Spleen (tissue), 7 donors: Measurements from ENCODE around the gene NDUFS8.

ENCODE experiments used
- CTCF ChIP-seq, 11 experiments: fragments of 200-600 bp in 7 of 11; fragments of 450-650 bp in 4 of 11; sonication (generic) in 4 of 11; IDR thresholded peaks in 8 of 11; conservative IDR thresholded peaks in 3 of 11; 1 replicate in 7 of 11; 2 replicates in 4 of 11; pipeline versions ENCODE4 v1.4.0 to v1.8.0; 2016 to 2021; ENCODE audit warnings: antibody characterized with exemption in 11 of 11, inconsistent platforms in 4 of 11, mild to moderate bottlenecking in 1 of 11
- POLR2A ChIP-seq, 3 donors: fragments of 450-650 bp; IDR thresholded peaks; one replicate each; pipeline ENCODE4 v1.5.1; 2017; ENCODE audit warnings: antibody characterized with exemption in 3 of 3, mild to moderate bottlenecking in 1 of 3
- POLR2AphosphoS5 ChIP-seq, 3 donors: sonication (generic); formaldehyde crosslinking; IDR thresholded peaks; one replicate each; pipeline ENCODE4 v1.5.1; 2017; ENCODE audit warnings: antibody characterized with exemption in 3 of 3
- donor health status: DM: no; HTN: no; CAD: no; lungs with moderate emphysema.
- donor health status: DM: no; HTN: no; CAD: no.
- donor health status: DM: no; HTN: no; CAD: no.

GRCh38 chr11:68013611-68014156, 16.8 kb upstream of the NDUFS8 start:
- TF ChIP-seq CTCF (IDR thresholded peaks at IDR 0.05 in 8 of 11, conservative IDR thresholded peaks at IDR 0.05 in 3 of 11) (no peak), POLR2A (IDR thresholded peaks at IDR 0.05) (no peak), POLR2AphosphoS5 (IDR thresholded peaks at IDR 0.05) (no peak)
